GM18868 (cell line): ENCODE measurements around the gene RPS18.

ENCODE experiments used
- ATAC-seq: cut with Tn5 transposase; IDR thresholded peaks from one replicate; pipeline ENCODE4 v1.9.1; 2021; ENCODE audit warnings: mild to moderate bottlenecking, moderate library complexity; ENCODE audit not compliant: unreplicated experiment

RPS18 gene

DNA sequence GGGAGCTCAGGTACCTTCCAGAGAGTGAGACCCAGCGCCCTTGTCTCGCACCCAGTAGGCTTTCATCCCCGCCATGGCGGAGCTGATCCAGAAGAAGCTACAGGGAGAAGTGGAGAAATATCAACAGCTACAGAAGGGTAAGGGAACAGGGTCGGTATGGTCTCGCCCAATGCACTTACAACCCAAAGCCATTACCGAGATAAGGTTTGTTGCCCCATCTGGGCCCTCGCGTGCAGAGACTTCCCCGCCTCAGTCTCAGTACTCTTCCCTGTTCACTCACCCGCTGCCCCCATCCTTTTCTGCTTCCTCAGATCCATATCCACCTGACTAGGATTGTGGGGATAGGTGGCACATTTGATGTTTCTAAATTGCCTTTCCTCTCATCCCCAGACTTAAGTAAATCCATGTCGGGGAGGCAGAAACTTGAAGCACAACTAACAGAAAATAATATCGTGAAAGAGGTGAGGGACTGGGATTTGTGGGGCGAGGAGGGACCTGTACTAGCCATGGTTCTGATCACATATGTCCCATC, 18.0 kb downstream of the RPS18 start:
- peak; percentile 17 for ATAC-seq

DNA sequence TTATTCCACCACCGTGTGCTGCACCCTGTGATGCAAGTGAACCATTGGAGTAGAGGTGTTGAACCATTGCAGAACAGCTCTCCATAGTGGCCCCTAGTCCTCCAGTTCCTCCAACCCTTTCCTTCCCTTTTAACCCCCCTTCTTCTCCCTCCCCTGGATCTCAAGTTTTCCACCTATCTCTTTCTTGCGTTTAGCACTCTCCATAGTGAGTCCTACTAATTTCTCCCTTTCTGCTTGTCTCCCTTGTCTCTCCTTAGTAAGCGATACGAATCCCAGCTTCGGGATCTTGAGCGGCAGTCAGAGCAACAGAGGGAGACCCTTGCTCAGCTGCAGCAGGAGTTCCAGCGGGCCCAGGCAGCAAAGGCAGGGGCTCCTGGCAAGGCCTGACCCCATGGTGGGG, 18.6 kb downstream of the RPS18 start:
- no peak for ATAC-seq

- no peak for ATAC-seq
Measured at GRCh38 chr6:33292996-33293682, 21.3 kb downstream of the RPS18 start.

DNA sequence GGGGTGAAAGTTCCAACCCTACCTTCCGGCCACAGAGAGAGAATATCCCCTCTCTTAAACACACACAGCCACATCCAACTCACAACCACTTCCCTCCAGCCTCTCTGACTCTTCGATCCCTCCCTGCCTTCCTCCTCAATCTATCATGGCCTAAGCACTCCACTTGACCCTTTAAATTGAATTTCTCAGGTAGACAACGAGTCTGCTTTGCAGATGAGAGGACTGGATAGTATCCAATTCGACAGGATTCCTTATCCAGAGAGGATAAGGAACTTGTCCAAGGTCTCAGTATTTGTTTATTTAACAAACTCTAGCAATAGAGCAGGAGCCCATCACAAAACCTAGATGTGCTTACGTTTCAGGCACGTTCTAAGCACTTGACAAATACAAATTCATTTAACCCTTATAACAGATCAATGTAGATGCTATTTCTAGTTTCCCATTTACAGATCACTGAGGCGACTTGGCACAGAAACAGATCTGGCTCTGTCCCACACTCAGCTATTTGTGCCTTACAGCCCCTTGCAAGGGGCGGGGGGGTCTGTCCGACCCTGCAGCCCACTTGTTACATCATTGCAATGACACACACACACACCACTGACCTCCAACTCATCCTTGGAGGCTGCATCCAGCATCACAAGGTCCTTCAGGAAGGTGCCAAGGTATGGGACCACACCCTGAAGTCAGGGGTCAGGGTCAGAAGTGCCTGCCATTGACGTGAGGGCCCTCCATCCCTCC, 22.4 kb downstream of the RPS18 start:
- no peak for ATAC-seq

- ATAC-seq = no peak
Measured at GRCh38 chr6:33295621-33296369, 23.9 kb downstream of the RPS18 start.

DNA sequence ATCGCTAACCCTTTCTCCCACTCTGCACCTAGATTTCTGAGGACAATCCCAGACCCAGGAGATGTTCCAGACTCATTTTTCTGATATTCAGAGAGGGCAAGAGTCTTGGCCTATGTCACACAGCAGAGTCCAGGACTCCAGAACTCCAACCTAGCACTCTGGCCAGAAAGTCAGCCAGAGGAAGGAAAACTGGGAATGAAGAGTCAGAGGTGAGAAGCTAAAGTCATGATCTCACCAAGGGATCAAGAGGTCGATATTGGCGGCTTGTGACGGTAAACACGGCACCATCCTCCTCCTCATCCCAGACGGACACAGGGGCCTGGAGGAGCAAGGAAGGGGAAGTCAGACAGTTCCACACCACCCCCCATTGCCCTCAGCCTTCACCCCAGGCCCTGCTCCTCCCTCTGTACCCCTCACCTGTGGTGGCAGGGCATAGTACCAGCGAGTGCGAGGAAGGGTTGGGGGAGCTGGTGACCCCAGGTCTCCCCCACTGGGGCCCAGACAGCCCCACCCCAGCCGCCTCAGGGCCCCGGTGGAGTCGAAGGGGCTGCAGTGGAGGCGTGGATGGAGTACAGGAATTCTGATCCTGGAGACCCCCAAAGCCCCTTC, 25.0 kb downstream of the RPS18 start:
- no peak for ATAC-seq

DNA sequence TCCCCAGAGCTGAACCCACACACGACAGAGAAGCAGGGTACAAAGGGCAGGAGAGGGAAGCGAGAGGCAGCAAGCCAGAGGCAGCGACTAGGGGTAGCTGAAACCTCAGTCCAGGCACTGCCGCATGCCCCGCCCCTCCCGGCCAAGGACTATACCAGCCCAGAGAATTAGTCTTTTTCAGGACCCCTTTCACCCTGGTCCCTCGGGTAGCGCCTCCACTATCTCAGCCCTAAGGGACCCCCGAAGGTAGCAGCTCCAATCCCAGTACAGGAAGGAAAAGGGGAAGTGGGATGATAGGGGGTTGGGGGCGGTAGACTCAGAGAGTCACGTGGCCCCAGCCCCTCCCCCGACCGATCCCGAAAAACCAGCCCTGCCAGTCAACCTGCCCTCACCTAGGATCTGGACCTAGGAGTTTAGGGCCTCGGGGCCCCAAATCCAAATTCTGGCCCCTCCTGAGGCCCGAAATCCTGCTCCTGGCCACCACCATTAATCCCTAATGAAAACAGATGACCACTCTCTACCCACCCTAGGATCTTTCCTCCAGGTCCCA, 25.6 kb downstream of the RPS18 start:
- no peak for ATAC-seq

GRCh38 chr6:33297956-33298772, 26.3 kb downstream of the RPS18 start:
- no peak for ATAC-seq

DNA sequence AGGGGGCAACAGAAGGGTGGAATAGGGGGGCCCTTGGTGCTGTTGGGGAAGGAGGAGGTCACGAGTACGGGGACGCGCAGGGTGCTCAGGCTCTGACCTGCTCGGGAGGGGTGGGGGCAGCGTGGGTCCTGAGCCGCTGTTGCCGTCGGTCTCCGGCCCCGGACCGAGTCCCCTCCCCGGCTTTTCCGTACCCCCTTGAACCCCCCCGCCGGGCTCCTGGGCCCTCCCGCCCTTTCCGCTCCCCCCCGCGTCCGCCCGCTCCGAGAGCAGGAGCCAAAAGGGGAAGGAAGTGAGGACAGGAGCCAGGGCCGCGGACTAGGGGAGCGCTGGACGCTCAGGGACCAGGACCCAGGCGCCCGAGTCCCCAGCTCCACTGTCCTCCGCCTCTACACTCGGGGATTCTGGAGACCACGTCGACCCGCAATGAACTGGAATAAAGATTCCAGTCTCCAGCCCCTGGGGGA, 26.9 kb downstream of the RPS18 start, which contains the start of gene RGL2:
Gene RGL2, minus strand, starts transcription at position 170 of the 464 bp plus-strand sequence. CDS start 332 bp downstream, outside the sequence.
- ATAC-seq = peak; percentile 24

DNA sequence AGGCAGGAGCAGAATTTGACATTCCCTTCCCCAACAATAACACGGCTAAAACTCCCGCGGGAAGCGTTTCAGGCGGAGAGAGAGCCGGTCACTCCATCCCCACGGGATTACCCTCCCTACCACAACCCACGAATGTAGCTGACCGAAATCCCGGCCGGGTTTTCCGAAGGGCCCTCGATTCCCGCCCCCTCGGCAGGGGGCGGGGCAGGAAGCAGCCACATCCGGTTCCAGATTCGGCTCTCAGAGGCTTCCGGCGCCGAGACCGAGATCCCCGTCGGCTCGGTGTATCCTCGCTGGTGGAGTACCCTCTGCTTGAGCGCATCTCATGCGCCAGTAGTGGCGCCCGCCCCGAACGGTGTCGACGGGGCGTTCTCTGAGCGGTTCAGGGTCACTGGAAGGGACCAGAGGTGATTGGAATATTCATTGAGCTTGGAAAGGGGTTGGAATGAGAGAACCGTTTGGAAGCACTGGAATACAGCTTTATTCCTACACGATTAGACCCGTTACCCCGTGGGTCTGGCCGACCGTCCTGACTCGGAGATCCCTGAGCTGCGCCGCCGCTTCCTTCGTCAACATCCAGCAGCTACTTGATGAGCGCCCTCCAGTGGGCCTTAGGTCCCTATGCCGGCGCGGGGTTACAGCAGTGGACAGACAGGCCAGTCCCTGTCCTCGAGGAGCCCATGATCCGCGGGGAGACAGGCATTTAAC, 27.5 kb downstream of the RPS18 start:
- ATAC-seq = peak; percentile 78

- no peak for ATAC-seq
Measured at GRCh38 chr6:33301877-33302276, 30.0 kb downstream of the RPS18 start.

DNA sequence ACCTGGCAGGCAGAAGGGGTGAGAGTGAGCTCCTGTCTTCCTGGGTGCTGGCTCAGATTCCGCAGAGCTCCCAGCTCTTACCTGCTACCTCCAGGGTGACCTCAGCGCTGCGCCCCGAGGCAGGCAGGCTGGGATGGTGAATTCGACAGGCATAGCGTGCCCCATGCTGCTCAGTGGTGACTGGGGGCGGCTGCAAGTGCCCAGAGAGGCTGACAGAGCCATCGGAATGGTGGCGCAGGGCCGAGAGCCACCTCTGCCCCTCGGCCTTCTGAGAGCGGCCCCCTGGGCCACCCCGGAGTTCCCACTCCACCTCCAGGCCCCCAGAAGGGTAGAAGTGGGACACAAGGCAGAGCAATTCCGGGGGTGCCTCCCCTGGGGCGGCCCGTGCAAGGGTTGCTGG, 32.3 kb downstream of the RPS18 start:
- no peak for ATAC-seq

- no peak for ATAC-seq
Measured at GRCh38 chr6:33305052-33305451, 33.2 kb downstream of the RPS18 start.

- no peak for ATAC-seq
Measured at GRCh38 chr6:33306356-33306755, 34.5 kb downstream of the RPS18 start.

GRCh38 chr6:33312361-33313104, 40.7 kb downstream of the RPS18 start:
- peak; percentile 24 for ATAC-seq

DNA sequence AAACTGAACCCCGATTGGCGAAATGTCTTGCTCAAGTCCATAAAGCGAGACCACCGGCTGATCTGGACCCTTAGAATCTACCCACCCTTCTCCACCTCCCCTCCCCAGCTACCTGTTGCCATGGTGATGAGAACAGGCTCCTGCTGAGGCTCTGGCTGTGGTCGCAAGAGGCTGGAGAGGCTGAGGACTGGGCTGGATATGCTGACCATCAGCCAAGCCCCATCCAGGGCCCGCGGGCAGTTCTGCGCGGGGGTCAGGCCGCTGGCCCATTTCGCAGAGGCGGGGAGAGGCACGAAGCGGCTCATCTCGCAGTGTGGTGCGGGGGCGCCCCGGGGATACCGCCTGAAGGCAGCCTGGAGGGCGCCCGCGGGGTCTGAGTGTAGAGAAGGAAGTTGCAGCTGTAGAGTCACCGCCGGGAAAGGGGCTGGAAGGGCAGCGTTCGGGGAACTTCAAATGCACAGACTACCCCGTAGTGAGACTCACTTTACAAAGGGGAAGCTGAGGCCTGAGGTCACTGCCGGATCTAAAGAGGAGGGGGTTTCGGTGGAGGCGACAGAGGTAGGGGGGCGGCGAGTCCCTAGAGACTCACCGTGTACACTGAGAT, 41.3 kb downstream of the RPS18 start:
- ATAC-seq = no peak

DNA sequence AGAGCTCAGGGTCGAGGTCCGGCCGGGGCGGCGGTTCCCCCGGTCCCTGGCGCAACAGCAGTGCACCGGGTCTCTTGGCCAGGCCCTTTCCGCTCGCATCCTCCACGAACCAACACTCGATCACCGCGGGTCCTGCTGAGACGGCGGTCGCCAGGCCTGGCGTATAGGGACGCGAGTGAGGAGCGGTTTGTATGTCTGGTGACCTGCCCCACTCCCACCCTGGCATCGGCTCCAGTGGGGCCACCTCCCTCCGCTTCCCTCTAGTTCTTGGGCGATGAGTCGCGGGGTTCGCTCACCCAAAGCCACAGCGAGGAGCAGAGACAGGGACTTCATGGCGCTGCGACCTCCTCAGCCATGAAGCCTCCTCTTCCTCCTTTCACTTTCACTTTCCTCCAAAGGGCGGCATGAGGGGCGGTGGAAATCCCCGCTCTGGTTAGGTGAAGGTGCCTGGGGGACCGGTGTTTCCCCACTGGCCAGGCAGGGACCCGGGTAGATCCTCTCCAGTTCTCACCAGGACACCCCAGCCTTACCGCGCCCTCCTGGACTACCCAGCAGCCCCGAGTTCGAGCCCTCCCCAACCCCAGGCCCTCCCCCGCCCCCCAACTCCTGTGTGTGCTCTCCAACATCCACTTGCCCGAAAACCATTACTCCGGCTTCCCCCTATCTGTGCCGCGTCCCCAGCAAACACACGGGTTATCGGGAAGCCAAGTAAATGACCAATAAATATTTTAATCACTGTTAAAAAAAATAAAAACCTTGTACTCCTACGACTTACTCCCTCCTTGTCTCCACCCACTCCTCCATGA, 42.0 kb downstream of the RPS18 start, which contains the start of gene TAPBP:
Gene TAPBP, minus strand, starts transcription at position 370 of the 806 bp plus-strand sequence. Its CDS starts 37 bp downstream, at position 333.
- peak; percentile 48 for ATAC-seq
